GM23248 (cell line): ENCODE data around the gene NOTCH2.

ENCODE experiments used
- EZH2 ChIP-seq: fragments of 200-600 bp; sonication (generic); IDR thresholded peaks from 2 replicates; pipeline ENCODE4 v1.6.1; 2018; ENCODE audit warnings: antibody characterized with exemption, mild to moderate bottlenecking; ENCODE audit not compliant: insufficient read depth, poor library complexity, severe bottlenecking
- EZH2phosphoT487 ChIP-seq: fragments of 200-600 bp; sonication (generic); IDR thresholded peaks from 2 replicates; pipeline ENCODE4 v1.6.1; 2018; ENCODE audit warnings: antibody characterized with exemption, moderate library complexity, mild to moderate bottlenecking, low read depth; ENCODE audit not compliant: insufficient read depth

DNA sequence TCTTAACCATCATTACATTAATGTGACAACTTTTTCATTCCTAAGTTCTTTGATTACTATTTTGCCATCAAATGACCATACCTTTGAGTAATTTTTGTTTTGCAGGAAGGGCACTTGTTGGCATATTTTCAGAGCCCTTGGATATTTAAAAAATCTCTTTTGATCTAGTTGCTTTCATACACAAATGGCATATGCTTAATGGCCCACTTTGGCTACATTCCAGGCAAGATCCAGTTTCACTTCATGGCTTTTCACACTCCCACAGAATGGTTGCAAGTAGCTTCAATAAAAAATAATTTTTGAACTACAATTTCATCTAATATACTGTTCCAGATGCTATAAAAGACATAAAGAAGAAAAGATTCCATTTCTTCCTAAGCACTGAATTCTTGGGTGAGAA is 191.3 kb downstream of the NOTCH2 start:
- TF ChIP-seq EZH2 (no peak), EZH2phosphoT487 (no peak)
